HG03135 (cell line): ENCODE data around the gene GNB5.

Experiments used
- ATAC-seq: cut with Tn5 transposase; IDR thresholded peaks from one replicate; pipeline ENCODE4 v1.9.1; 2021; ENCODE audit warnings: mild to moderate bottlenecking, moderate library complexity; ENCODE audit not compliant: unreplicated experiment

GNB5 gene

GRCh38 chr15:52115598-52116427, 75.4 kb downstream of the GNB5 start:
- ATAC-seq = no peak

DNA sequence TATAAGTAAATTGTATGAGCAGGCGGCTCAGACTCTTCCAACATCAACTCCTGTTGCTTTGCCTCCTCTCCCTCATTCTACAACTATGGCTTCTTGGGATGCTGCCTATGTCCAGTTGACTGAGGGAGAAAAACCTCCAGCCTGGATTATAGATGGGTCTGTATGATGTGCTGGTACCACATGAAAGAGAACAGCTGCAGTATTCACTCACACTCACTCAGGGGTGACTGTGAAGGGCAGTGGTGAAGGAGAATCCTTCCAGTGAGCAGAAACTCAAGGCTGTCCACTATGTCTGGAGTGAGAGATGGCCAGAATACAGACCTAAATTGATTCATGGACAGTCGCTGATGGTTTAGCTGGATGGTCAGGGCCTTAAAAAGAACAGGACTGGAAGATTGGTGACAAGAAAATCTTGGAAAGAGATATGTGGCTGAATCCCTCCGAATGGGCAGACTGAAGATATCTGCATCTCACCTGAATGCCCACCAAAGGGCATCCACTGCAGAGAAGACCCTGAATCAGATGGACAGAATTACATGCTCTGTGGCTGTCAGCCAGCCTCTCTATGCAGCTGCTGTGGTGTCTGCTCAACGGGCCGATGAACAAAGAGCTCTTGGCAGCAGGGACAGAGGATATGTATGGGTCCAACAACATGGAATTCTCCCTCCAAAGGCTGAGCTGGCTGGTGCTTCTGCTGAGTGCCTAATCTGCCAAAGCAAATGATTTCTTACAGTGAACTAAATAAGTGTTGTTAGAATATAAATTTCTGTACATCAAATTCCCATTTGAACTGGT, 76.7 kb downstream of the GNB5 start:
- no peak for ATAC-seq

GRCh38 chr15:52113708-52114107, 77.5 kb downstream of the GNB5 start:
- ATAC-seq = no peak

- no peak for ATAC-seq
These were observed 78.0 kb downstream of the GNB5 start for GRCh38 chr15:52113235-52113634.

DNA sequence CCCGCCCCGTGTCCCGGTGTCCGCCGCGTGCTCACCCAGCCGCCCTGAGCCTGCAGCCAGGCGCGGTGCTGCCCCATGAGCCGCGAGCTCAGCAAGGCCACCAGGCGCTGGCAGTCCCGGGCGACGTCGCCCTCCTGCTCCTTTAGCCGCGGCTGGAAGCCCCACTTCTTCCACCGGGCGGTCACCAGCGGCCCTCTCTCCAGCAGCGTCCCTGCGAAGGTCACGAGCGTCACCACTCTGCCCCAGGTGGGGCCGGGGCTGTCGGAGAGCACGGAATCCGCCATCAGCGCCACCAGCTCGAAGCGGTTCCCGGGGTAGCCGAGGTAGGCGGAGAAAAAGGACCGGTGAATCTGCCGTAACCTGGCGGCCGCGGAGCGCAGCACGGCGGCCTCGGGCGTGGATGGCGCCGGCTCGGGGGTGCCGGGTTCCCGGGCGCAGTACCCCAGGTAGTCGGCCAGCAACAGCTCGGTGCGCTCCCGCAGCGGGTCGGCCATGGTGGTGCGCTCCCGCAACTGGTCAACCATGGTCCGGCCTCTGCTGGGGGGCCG, 78.9 kb downstream of the GNB5 start:
- ATAC-seq = peak; percentile 46

DNA sequence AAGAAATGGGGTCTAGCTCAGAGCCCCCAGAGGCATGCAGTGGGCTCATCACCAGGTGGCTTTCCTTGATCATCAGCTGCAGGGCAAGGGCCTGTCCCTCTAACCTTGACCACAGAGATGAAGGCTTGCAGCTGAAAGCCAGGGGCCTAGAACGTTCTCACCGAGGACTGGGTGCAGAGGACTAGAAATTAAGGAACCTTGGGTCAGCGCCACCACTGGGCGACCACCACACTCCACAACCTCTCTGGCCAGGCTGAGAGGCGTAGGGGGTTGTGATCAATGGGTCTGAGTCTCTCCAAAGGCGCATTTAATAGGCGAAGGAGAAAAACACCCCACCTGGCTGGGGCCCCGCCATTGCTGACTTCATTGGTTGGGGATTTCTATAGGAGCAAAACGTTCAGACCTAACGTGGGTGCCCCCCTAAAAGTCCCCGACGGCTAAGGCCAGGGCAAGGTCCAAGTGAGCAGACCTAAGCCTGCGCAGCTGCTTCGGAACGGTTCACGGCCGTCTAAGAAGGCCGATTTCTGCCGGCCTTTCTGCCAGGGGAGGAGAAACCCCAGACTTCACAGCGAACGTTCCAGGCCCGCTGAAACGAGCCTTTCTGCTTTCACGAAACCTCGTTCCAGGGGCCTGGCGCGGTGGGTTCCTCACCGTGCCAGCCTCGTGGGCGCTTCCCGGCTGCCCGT, 79.5 kb downstream of the GNB5 start:
- no peak for ATAC-seq

DNA sequence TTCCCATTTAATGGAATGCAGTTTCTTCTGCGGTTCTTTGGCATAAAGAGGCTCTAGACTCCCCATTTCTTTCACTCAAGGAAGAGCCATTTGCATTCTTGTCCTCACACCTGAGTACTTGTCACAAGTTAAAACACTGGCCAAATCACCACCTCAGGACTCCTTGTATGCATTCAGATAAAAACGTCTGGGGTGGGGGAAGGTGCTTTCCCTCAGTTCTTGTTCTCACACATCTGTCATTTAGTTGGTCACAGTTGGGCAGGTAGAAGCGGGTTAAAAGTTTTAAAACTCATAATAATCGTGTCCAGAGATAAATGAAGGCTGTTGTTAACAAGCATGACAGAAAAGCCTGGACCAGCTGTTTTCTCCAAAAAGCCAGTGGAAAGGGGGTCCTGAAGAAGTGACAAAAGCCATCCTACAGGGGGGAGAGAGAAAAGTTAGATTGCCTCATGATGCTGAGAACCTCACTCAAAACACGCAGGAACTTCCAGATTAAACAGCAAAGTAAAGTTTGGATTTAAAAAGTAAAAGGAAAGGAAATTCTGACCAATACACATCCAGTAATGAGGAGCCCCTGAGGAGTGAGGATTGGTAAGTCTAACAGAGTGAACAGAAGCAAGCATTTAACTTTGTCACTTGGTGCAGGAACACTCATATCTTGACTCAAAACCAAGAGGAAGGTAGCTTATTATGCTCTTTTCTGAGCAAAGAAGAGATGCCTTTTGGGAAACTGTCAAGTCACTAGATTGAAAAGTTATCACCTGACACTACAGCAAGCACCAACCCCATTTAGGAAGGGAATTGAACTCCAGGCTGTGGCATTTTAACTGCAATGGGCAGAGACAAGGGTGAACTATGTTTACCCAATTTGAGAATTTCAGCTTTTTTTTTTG, 81.4 kb downstream of the GNB5 start:
- no peak for ATAC-seq

GRCh38 chr15:52107238-52107637, 84.0 kb downstream of the GNB5 start:
- no peak for ATAC-seq

DNA sequence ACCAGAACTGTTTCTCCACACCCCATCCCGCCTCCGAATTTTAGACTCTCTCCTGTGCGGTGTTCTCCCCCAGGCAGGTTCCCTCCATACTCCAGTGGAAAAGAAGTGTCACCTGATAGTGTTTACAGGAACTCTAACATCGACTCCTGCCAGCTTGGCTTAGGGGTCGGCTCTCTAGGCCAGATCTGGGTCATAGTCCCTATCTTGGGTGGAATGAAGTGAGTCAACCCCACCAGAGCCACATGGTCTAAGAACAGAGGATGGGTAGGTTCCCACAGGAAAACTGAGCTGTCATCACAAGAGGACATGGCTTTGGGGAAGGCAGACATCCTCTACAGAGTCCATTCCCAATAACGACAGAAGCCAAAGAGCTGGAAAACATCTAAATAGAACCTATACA, 84.6 kb downstream of the GNB5 start:
- ATAC-seq = no peak

DNA sequence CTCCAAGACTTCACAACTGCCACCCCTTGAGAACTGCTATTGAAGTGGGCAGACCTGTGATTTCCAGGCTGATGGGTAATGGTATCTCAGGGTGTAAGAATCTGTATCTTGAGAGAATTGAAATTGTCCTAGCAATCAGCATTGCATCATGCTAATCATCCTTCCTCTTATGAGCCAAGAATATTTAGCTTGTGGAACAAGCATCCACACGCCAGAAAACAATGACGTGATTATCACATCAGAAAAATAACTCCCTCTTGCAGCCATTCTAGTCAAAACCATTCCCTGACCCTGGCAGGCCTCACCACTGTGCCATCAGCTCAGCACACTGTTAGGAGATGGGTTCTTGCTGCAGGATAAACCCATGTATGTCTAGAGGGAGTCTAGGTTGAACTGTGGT, 85.3 kb downstream of the GNB5 start:
- ATAC-seq = no peak

- ATAC-seq = peak; percentile 36
These were observed 86.6 kb downstream of the GNB5 start for GRCh38 chr15:52104532-52105004.

DNA sequence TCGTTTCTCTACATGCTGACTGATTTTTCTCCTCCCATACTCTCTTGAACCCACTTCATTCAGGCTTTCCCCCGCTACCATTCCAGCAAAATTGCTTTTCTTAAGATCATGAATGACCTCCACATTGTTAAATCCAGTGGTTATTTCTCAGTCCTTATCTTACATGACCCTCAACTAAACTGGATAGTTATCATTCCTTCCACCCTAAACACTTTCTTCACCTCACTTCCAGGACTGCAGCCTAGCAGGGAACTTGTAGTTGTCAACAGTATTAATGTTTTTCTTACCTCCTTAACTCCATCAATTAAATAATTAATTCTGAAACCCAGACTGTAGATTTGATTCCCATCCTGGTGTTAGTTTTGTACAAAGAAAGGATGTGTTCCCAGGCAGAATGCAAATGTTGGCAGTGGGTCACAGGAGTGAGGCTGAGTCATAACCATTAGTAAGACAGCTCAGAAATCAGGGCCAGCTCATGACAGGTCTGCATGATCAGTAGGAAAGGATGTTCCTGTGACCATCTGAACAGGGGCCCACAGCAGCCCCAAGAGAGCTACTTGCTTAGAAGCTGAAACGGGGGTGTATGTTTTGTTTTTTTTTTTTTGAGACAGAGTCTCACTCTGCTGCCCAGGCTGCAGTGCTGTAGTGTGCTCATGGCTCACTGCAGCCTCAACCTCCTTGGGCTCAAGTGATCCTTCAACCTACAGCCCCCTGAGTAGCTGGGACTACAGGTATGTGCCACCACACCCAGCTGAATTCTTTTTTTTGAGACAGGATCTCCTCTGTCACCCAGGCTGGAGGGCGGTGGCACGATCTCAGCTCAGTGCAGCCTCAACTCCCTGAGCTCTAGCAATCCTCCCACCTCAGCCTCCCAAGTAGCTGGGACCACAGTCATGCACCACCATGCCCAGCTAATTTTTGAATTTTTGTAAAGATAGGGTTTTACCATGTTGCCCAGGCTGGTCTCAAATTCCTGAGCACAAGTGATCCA, 87.7 kb downstream of the GNB5 start:
- peak; percentile 52 for ATAC-seq

GRCh38 chr15:52102463-52102862, 88.7 kb downstream of the GNB5 start:
- ATAC-seq = no peak

GRCh38 chr15:52101542-52102323, 89.5 kb downstream of the GNB5 start:
- peak; percentile 40 for ATAC-seq

DNA sequence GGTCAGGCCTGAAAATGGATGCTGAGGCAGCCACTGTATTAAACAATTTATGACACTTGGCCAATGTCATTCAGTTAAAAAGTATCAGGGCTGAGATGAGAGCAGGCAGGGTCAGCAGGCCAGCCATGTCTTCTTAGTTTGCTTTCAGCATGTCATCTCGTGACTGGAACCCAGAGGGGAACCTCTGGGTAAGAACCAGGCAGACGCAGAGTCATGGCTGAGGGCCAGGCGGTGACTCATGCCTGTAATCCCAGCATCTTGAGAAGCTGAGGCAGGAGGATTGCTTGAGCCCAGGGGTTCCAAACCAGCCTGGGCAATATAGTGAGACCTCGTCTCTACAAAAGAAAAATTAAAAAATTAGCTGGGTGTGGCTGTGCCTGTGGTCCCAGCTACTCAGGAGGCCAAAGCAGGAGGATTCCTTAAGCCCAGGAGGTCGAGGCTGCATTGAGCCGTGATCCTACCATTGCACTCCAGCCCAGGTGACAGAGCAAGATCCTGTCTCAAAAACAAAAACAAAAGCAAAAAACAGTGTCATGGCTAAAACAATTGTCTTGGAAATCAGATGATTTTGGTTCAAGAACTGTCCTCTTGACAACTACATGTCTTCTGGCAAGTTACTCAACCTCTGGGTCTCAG, 90.3 kb downstream of the GNB5 start:
- no peak for ATAC-seq

DNA sequence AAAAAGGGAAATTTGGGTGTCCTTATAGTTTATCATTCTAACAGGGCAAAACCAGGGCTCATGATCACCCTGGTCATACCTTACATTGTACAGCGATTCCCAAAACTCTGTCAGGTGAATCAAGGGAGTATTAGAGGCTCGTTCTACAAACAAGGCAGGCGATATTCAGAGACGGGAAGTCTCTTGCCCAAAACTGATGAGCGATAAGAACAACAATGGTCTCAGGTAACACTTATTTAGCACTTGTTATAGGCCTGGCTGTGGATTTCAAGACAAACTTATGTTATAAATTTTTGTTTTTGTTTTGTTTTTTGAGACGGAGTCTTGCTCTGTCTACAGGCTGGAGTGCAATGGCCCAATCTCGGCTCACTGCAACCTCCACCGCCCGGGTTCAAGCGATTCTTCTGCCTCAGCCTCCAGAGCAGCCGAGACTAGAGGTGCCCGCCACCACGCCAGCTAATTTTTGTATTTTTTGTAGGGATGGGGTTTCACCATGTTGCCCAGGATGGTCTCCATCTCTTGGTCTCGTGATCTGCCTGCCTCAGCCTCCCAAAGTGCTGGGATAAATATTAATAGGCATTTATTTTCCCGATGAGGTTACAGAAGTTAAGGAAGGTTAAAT, 91.4 kb downstream of the GNB5 start:
- no peak for ATAC-seq

DNA sequence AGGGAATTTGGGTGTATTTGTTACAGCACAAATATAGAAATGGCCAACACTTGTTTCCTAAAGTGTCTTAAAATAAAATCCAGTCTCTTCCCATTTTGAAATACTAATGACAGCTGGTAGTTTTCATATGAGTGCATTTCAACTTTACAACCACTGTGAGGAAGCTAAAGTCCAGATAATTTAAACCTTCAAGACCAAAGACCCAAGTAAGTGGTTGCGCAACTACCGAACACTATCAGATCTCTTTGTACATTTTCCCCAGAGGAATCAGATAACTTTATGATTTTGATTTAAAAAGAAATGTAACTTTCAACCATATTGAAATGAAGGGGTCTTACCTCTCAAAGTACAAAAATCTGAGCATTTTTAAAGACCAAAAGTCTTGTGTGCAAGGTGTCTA, 92.9 kb downstream of the GNB5 start:
- no peak for ATAC-seq
